ENCODE results near the gene CTXN1.

DNA sequence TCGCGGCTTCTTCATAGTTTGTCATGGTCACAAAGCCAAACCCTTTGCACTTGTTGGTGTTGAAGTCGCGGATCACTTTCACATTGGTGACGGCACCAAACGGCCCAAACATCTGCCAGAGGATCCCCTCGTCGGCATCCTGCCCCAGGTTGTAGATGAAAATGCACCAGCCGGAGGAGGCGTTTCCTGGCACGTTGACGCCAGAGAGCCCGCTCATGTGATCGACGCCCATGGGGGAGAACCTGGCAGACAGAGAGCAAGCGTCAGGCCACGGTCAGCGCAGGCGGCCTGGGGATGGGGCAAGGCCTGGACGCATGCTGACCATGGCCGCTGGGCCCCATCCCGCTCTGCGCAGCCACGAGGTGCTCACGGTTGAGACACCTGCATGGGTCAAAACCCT, 37.6 kb upstream of the CTXN1 start:
- TF ChIP-seq, protein P1, sequence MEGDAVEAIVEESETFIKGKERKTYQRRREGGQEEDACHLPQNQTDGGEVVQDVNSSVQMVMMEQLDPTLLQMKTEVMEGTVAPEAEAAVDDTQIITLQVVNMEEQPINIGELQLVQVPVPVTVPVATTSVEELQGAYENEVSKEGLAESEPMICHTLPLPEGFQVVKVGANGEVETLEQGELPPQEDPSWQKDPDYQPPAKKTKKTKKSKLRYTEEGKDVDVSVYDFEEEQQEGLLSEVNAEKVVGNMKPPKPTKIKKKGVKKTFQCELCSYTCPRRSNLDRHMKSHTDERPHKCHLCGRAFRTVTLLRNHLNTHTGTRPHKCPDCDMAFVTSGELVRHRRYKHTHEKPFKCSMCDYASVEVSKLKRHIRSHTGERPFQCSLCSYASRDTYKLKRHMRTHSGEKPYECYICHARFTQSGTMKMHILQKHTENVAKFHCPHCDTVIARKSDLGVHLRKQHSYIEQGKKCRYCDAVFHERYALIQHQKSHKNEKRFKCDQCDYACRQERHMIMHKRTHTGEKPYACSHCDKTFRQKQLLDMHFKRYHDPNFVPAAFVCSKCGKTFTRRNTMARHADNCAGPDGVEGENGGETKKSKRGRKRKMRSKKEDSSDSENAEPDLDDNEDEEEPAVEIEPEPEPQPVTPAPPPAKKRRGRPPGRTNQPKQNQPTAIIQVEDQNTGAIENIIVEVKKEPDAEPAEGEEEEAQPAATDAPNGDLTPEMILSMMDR (IDR thresholded peaks at IDR 0.05): no peak
- no peak for TF ChIP-seq POLR2A (IDR thresholded peaks at IDR 0.05)

All from testis (tissue), 2 donors.